ENCODE measurements around the gene RHOF.

The RHOF gene

DNA sequence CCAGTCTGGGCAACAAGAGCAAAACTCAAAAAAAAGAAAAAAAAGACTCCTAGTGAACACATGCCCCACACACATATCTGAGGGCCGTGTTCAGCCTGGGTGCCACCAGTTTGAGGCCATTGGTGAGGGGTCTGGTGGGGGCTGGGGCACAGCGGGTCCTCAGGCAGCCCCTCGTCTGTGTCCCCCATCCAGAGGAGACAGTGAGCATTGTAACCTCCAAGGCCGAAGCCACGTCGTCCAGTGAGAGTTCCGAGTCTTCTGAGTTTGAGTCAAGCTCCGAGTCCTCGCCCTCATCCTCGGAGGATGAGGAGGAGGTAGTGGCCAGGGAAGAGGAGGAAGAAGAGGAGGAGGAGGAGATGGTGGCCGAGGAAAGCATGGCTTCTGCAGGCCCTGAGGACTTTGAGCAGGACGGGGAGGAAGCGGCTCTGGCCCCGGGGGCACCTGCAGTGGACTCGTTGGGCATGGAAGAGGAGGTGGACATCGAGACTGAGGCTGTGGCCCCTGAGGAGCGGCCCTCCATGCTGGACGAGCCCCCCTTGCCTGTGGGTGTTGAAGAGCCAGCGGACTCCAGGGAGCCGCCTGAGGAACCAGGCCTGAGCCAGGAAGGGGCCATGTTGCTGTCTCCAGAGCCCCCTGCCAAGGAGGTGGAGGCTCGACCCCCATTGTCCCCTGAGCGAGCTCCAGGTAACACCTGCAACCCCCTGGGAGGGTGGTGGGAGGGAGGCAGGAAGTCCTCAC, 25.9 kb upstream of the RHOF start:
- DNase-seq, result no peak

DNA sequence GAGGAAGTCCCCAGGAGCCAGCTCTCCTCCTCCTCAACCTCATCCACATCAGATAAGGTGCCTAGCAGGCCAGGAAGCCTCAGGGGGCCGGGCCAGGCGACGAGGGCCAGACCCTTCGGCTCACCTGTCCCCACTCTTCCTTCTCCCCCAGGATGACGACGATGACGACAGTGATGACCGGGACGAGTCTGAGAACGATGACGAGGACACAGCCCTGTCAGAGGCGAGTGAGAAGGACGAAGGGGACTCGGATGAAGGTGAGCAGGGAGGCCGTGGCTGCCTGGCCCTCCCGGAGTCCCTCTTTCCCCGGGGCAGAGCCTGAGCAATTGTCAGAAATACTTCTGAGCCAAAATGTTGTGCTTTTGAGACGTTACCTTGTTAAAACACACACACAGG, 24.2 kb upstream of the RHOF start:
- DNase-seq, result no peak

DNA sequence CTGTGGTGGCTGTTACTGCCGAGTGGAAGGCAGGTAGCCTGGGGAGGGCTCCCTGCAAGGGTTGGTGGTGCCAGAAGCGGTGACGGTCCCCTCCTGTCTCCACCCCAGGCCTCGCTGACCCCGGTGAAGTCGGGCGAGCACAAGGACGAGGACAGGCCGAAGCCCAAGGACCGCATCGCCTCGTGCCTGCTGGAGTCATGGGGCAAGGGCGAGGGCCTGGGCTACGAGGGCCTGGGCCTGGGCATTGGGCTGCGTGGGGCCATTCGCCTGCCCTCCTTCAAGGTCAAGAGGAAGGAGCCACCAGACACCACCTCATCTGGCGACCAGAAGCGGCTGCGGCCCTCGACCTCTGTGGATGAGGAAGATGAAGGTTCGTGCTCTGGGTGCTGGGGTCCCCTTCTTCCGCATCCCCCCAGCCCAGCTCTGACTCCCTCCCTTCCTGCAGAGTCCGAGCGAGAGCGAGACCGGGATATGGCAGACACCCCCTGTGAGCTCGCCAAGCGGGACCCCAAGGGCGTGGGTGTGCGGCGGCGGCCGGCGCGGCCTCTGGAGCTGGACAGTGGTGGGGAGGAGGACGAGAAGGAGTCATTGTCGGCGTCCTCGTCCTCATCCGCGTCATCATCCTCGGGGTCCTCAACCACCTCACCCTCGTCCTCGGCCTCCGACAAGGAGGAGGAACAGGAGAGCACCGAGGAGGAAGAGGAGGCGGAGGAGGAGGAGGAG, 23.6 kb upstream of the RHOF start:
- no peak for DNase-seq

- DNase-seq, result no peak
Measured at GRCh38 chr12:121815263-121815662, 21.8 kb upstream of the RHOF start.

DNA sequence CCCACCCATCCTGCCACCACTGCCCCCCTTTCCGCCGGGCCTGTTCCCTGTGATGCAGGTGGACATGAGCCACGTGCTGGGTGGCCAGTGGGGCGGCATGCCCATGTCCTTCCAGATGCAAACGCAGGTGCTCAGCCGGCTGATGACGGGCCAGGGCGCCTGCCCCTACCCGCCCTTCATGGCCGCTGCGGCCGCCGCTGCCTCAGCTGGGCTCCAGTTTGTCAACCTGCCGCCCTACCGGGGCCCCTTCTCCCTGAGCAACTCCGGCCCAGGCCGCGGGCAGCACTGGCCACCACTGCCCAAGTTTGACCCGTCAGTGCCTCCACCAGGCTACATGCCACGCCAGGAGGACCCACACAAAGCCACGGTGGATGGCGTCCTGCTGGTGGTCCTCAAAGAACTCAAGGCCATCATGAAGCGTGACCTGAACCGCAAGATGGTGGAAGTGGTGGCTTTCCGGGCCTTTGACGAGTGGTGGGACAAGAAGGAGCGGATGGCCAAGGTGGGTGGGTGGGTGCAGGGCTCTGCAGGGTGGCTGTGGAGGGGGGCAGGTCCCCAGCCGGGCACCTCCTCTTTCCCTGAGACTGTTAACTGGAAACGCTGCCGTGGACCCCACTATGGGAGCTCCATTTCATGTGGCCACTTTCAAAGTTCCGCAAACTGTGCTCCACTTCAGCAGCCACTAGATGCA, 21.1 kb upstream of the RHOF start:
- DNase-seq, result no peak

DNA sequence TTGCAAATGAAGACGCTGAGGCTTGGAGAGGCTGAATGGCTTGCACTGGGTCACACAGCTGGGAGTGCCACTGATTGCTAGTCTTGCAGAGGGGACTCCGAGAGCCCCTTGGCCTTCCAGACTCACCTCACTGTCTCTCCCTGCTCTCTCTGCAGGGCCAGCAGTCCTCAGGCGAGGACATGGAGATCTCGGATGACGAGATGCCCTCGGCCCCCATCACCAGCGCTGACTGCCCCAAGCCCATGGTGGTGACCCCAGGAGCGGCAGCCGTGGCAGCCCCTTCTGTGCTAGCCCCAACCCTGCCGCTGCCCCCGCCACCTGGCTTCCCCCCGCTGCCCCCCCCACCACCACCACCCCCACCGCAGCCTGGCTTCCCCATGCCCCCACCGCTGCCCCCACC, 20.5 kb upstream of the RHOF start:
- no peak for DNase-seq

DNA sequence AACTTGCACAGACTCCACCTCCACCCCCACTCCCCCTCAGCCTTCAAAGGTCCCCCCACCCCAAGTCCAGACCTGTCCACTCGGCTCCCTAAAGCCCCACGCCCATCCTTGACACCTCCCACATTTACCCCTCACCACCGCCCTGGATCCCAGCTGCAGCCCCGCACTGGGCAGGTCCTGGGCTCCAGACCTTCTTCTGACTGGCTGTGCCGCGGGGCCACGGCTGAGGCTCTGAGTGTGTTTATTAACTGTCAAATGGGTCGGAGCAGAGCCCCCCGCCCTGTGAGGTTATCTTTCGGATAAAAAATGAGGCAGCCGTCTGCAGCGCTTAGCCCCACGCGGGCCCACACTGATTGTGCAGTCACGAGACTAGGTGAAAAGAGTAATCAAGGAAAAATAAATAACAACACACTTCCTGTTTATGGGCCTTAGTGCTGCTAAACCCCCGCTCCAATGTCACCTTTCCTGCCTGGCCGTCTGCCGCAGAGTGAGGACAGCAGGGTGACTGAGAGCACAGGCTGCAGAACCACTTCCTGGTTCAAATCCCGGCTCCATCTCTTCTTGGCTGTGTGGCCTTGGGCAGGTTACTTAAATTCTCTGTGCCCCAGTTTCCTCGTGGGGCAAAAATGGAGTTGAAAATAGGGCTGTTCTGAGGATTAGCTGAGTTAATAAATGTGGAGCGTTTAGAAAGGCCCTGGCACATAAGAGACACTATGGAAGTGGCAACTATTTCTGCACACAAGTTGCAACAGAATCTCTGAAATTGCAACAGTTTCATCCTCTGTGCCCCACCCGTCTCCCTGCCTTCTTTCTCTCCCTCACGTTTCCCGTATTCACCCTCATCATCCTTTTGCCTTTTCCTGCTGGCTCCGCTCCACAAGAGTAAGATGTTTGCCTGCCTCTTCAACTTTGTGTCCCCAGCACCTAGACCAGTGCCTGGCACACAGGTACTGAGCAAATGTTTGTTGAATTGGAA, 19.7 kb upstream of the RHOF start:
- DNase-seq, result peak; percentile 7

- peak; percentile 62 for DNase-seq
Measured at GRCh38 chr12:121812320-121812871, 18.9 kb upstream of the RHOF start.

DNA sequence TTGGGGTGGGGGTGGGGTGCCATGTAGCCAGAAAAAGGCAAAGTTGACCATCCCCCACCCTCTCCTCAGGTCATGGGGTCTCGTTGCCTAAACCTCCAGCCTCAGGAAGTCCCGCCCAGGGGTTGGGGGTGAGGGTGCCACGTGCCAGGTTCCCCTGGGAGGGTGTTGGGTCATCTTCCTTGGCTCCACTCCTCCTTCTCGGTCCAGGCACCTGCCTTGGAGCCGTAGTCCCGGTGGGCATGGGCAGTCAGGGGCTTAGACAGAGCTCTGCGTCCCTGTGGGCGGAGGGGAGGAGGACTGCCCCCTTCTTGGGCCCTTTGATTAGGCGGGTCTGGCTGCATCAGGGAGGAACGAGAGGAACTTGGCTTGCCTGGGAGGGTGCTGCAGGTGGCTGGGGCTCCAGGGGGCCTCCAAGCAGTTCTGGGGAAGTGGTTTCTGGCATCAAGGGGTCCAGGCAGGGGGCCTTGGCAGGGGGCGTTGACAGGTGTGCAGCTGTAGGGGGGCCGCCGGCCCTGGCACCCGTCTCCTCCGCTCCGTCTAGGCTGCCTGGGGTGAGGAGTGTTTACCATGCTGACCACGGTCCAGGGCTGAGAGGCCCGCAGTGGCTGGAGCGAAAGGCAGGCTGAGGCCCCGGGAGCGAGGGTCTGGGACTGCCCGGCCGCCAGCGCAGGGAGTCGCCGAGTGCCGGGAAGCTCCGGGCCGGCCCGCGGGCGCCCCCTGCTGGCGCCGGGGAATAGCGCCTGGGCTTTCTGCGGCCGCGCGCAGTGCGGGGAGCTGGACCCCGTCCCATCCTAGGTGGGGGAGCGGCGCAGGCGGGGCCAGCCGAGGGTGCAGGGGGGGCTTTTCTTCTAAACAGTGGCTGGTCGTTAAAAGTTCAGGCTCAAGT, 18.2 kb upstream of the RHOF start:
- peak; percentile 56 for DNase-seq

- DNase-seq, result no peak
Measured at GRCh38 chr12:121810833-121811433, 17.4 kb upstream of the RHOF start.

DNA sequence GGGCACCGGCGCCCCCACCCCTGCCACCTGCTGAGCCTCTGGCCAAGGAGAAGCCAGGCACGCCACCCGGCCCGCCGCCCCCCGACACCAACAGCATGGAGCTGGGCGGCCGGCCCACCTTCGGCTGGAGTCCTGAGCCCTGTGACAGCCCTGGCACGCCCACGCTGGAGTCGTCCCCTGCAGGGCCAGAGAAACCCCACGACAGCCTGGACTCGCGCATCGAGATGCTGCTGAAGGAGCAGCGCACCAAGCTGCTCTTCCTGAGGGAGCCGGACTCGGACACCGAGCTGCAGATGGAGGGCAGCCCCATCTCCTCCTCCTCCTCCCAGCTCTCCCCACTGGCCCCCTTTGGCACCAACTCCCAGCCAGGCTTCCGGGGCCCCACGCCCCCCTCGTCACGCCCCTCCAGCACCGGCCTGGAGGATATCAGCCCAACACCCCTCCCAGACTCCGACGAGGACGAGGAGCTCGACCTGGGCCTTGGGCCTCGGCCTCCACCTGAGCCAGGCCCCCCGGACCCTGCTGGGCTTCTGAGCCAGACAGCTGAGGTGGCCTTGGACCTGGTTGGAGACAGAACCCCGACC, 16.8 kb upstream of the RHOF start:
- no peak for DNase-seq

- DNase-seq, result no peak
Measured at GRCh38 chr12:121809712-121810116, 16.2 kb upstream of the RHOF start.

GRCh38 chr12:121808623-121809022, 15.1 kb upstream of the RHOF start:
- no peak for DNase-seq

DNA sequence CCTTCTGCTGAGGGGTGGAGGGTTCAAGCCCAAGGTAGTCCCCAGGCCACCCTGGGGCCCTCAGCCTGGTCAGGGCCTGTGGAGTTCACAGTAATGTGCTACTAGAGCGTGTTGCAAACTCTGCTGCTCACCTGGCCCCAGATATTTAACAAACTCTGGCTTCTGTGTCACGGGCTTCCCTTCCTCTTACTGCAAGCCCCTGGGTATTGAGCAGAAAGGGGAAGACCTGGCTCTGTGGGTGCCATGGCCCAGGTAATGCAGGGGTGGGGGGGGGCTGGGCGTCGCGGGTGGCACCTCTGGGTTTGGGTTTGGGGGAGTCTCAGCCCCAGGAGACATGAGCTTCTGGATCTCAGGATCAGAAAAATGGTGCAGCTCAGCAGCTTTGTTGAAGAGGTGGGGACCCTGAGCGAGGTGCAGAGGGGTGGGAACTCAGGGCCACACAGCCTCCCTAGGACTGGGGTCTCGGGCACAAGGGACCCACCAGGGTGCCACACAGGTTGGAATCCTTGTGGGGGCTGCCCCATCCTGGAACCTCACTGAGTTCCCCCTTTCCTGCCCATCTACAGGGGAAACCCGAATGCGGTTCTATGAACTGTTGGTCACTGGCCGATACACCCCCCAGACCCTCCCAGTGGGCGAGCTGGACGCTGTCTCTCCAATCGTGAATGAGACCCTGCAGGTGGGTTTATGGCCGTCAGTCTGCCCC, 14.3 kb upstream of the RHOF start:
- no peak for DNase-seq

GRCh38 chr12:121806546-121807423, 13.3 kb upstream of the RHOF start:
- DNase-seq, result no peak

- no peak for DNase-seq
Measured at GRCh38 chr12:121806009-121806545, 12.6 kb upstream of the RHOF start.

GRCh38 chr12:121805171-121806008, 11.9 kb upstream of the RHOF start:
- DNase-seq, result no peak

All from NCI-H774 (cell line).